Measurements from ENCODE around the gene HOXB6.

Gene HOXB6

GRCh38 chr17:48605991-48606891, 1.5 kb upstream of the HOXB6 start:
- H3K9ac ChIP-seq (ENCODE audit: low read depth, low read length, poor library complexity, severe bottlenecking): peak overlapping the region; percentile 100
- H2AFZ ChIP-seq (ENCODE audit: low read length): no peak overlapping the region
- peaks cover 40% of the 10 kb centered on the region for H3K4me1 ChIP-seq (ENCODE audit: insufficient read depth, low read length, poor library complexity, severe bottlenecking)
- H3K9me2 ChIP-seq (replicated peaks; ENCODE audit: low read depth, low read length): no peaks in the 10 kb centered on the region
- no peaks in the 10 kb centered on the region for H3K9me3 ChIP-seq (ENCODE audit: insufficient read depth, low read depth, low read length)
- H3K27me3 ChIP-seq (ENCODE audit: insufficient read depth, low read length, poor library complexity, severe bottlenecking): peaks cover 39% of the 10 kb centered on the region
- peak overlapping the region; percentile 98 for H3K4me2 ChIP-seq (ENCODE audit: low read depth, low read length, poor library complexity, severe bottlenecking)
- peaks cover 15% of the 10 kb centered on the region for H3K36me3 ChIP-seq (ENCODE audit: insufficient read depth, low read length)
- peaks cover 33% of the 10 kb centered on the region for H4K20me1 ChIP-seq (ENCODE audit: insufficient read depth, low read length, poor library complexity, severe bottlenecking)
- H3F3A ChIP-seq (ENCODE audit: low read depth): 0 out of 2 replicates have a peak, but pooled peaks cover 4% of the 10 kb centered on the region
- TF ChIP-seq EZH2phosphoT487 (IDR thresholded peaks at IDR 0.05; ENCODE audit: borderline replicate concordance) (no peak), CTCF (conservative IDR thresholded peaks at IDR 0.05; ENCODE audit: low read length) (no peak)
- peak overlapping the region; percentile 89 for H3K4me3 ChIP-seq (ENCODE audit: low read length, poor library complexity, severe bottlenecking)
- peaks cover 100% of the 10 kb centered on the region for H3K79me2 ChIP-seq (ENCODE audit: insufficient read depth, low read length)

- Histone ChIP-seq H3K4me2 (ENCODE audit: low read depth, low read length, poor library complexity, severe bottlenecking) (peak overlapping the region; percentile 98), H2AFZ (ENCODE audit: low read length) (no peak overlapping the region), H3K9me3 (ENCODE audit: insufficient read depth, low read depth, low read length) (no peaks in the 10 kb centered on the region), H3K4me1 (ENCODE audit: insufficient read depth, low read length, poor library complexity, severe bottlenecking) (peaks cover 42% of the 10 kb centered on the region), H3K9ac (ENCODE audit: low read depth, low read length, poor library complexity, severe bottlenecking) (peak overlapping the region; percentile 100), H3K79me2 (ENCODE audit: insufficient read depth, low read length) (peaks cover 100% of the 10 kb centered on the region), H3K27me3 (ENCODE audit: insufficient read depth, low read length, poor library complexity, severe bottlenecking) (peaks cover 47% of the 10 kb centered on the region), H3F3A (ENCODE audit: low read depth) (0 out of 2 replicates have a peak, but pooled peaks cover under 1% of the 10 kb centered on the region), H3K36me3 (ENCODE audit: insufficient read depth, low read length) (peaks cover 23% of the 10 kb centered on the region), H4K20me1 (ENCODE audit: insufficient read depth, low read length, poor library complexity, severe bottlenecking) (peaks cover 41% of the 10 kb centered on the region), H3K9me2 (replicated peaks; ENCODE audit: low read depth, low read length) (no peaks in the 10 kb centered on the region), H3K4me3 (ENCODE audit: low read length, poor library complexity, severe bottlenecking) (peak overlapping the region; percentile 89)
- no peak for TF ChIP-seq CTCF (conservative IDR thresholded peaks at IDR 0.05; ENCODE audit: low read length)
- TF ChIP-seq EZH2phosphoT487 (IDR thresholded peaks at IDR 0.05; ENCODE audit: borderline replicate concordance): no peak
These were observed 678 bp upstream of the HOXB6 start for GRCh38 chr17:48605409-48605919.

DNA sequence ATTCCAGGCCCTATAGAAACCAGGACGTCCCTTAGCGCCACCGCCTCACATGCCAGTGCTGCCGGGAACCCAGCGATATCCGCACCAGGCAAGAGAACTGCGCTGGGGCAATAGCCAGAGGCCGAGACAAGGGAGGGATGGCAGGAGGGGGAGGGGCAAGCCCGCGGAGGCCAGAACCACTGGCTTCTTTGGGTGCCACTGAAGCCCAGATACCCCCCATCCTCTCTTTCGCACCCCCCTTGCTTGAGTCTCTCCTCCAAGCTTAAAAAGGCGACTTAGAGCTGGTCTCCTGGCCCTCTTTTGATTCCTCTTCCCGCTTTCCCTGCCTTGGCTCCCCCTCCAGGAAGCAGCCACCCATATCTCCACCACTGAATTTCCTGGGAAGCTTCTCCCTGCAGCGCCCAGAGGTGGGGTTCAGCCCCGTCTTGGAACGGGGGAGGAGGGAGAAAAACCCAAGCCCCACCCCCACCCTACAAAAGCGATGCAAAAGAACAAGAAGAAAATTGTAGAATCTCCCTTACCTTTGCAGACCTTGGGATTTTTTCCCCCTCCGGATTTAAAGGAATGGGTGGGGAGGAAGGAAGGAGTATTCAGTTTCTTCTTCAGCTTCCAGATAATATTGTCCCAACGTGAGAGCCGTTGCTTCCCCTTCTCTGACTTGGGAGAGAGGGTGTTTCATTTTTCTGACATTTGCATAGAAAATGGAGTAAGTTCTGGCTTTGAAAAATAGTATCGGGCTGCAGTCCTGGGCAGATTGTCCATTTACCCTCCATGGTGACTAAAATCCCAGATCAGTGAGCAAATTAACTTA, 622 bp downstream of the HOXB6 start:
- Histone ChIP-seq H3K9me3 (ENCODE audit: insufficient read depth, low read depth, low read length) (no peaks in the 10 kb centered on the region), H3K4me2 (ENCODE audit: low read depth, low read length, poor library complexity, severe bottlenecking) (peak overlapping the region; percentile 98), H3K27me3 (ENCODE audit: insufficient read depth, low read length, poor library complexity, severe bottlenecking) (peaks cover 54% of the 10 kb centered on the region), H3K9me2 (replicated peaks; ENCODE audit: low read depth, low read length) (no peaks in the 10 kb centered on the region), H2AFZ (ENCODE audit: low read length) (no peak overlapping the region), H3F3A (ENCODE audit: low read depth) (no peaks in the 10 kb centered on the region), H3K79me2 (ENCODE audit: insufficient read depth, low read length) (peaks cover 100% of the 10 kb centered on the region), H3K9ac (ENCODE audit: low read depth, low read length, poor library complexity, severe bottlenecking) (peak overlapping the region; percentile 100), H3K36me3 (ENCODE audit: insufficient read depth, low read length) (peaks cover 36% of the 10 kb centered on the region), H3K4me1 (ENCODE audit: insufficient read depth, low read length, poor library complexity, severe bottlenecking) (peaks cover 49% of the 10 kb centered on the region), H4K20me1 (ENCODE audit: insufficient read depth, low read length, poor library complexity, severe bottlenecking) (peaks cover 54% of the 10 kb centered on the region), H3K4me3 (ENCODE audit: low read length, poor library complexity, severe bottlenecking) (peak overlapping the region; percentile 89)
- TF ChIP-seq EZH2phosphoT487 (IDR thresholded peaks at IDR 0.05; ENCODE audit: borderline replicate concordance) (no peak), CTCF (conservative IDR thresholded peaks at IDR 0.05; ENCODE audit: low read length) (no peak)

Data from Loucy (cell line).